SJCRH30 (cell line): ENCODE measurements around the gene CRTC1. TPM values are rescaled to one million over a fixed set of nuclear protein-coding genes. Genes with fewer than 3 reads are reported as not detected.

Source experiments
- DNase-seq, 2 experiments: peaks; one replicate each; pipeline ENCODE4 v3.0.0-alpha.2; 2015 to 2020
- H3K27ac ChIP-seq: fragments of 250-450 bp; sonication (Bioruptor Pico); 2 replicates; pipeline ENCODE4 v1.5.1; 2020; ENCODE audit warnings: mild to moderate bottlenecking, moderate library complexity
- H3K27me3 ChIP-seq: fragments of 250-450 bp; sonication (Bioruptor Pico); 2 replicates; pipeline ENCODE4 v1.5.1; 2020; ENCODE audit warnings: mild to moderate bottlenecking, moderate library complexity
- H3K36me3 ChIP-seq: fragments of 250-450 bp; sonication (Bioruptor Pico); 2 replicates; pipeline ENCODE4 v1.5.1; 2020; ENCODE audit warnings: mild to moderate bottlenecking, moderate library complexity
- H3K4me1 ChIP-seq: fragments of 250-450 bp; sonication (Bioruptor Pico); 2 replicates; pipeline ENCODE4 v1.5.1; 2020; ENCODE audit warnings: mild to moderate bottlenecking, moderate library complexity
- H3K4me3 ChIP-seq: fragments of 250-450 bp; sonication (Bioruptor Pico); 2 replicates; pipeline ENCODE4 v1.5.1; 2020; ENCODE audit warnings: mild to moderate bottlenecking, moderate library complexity
- H3K9me3 ChIP-seq: fragments of 250-450 bp; sonication (Bioruptor Pico); replicated peaks from 2 replicates; pipeline ENCODE4 v1.5.1; 2020; ENCODE audit warnings: mild to moderate bottlenecking, moderate library complexity
- total RNA-seq: library from RNA; depleted of rRNA; stranded (reverse); fragments of >200 nt; shearing (Covaris generic); gene quantifications from 2 replicates; pipeline ENCODE4 v1.2.3, GENCODE V29; 2014

The CRTC1 gene
- total RNA-seq, 1 experiment from 2014 or later = 3.5 TPM

GRCh38 chr19:18783958-18784785, 100.7 kb downstream of the CRTC1 start:
- no peak overlapping the region for H3K27ac ChIP-seq
- H3K4me3 ChIP-seq = no peak overlapping the region
- no peak for DNase-seq
- no peaks in the 10 kb centered on the region for H3K9me3 ChIP-seq
- no peaks in the 10 kb centered on the region for H3K27me3 ChIP-seq
- H3K4me1 ChIP-seq = no peaks in the 10 kb centered on the region
- H3K36me3 ChIP-seq = no peaks in the 10 kb centered on the region

GRCh38 chr19:18784786-18785120, 101.3 kb downstream of the CRTC1 start:
- no peaks in the 10 kb centered on the region for H3K4me1 ChIP-seq
- H3K9me3 ChIP-seq = no peaks in the 10 kb centered on the region
- H3K4me3 ChIP-seq = no peak overlapping the region
- no peaks in the 10 kb centered on the region for H3K27me3 ChIP-seq
- H3K27ac ChIP-seq = no peak overlapping the region
- no peak for DNase-seq
- no peaks in the 10 kb centered on the region for H3K36me3 ChIP-seq

GRCh38 chr19:18785179-18786124, 102.0 kb downstream of the CRTC1 start:
- no peak overlapping the region for H3K4me3 ChIP-seq

GRCh38 chr19:18788529-18789421, 105.3 kb downstream of the CRTC1 start:
- DNase-seq = no peak
- Histone ChIP-seq H3K9me3 (no peaks in the 10 kb centered on the region), H3K27ac (no peak overlapping the region), H3K4me3 (no peak overlapping the region), H3K4me1 (no peaks in the 10 kb centered on the region), H3K36me3 (no peaks in the 10 kb centered on the region), H3K27me3 (peaks cover 10% of the 10 kb centered on the region; the same call in 1 of the 2 replicates)

More at GRCh38 chr19:18785179-18786124, 102.0 kb downstream of the CRTC1 start:
- peak; percentile 64 to 65 for DNase-seq
- H3K9me3 ChIP-seq = no peaks in the 10 kb centered on the region
- H3K36me3 ChIP-seq = no peaks in the 10 kb centered on the region
- no peaks in the 10 kb centered on the region for H3K4me1 ChIP-seq
- no peaks in the 10 kb centered on the region for H3K27me3 ChIP-seq
- no peak overlapping the region for H3K27ac ChIP-seq

GRCh38 chr19:18789422-18789869, 106.0 kb downstream of the CRTC1 start:
- Histone ChIP-seq H3K36me3 (no peaks in the 10 kb centered on the region), H3K27ac (no peak overlapping the region), H3K27me3 (peaks cover 10% of the 10 kb centered on the region; the same call in 1 of the 2 replicates), H3K4me3 (no peak overlapping the region), H3K4me1 (no peaks in the 10 kb centered on the region), H3K9me3 (no peaks in the 10 kb centered on the region)
- DNase-seq = no peak

- Histone ChIP-seq H3K27ac (no peak overlapping the region), H3K27me3 (peaks cover 10% of the 10 kb centered on the region), H3K4me1 (no peaks in the 10 kb centered on the region), H3K4me3 (no peak overlapping the region), H3K36me3 (no peaks in the 10 kb centered on the region), H3K9me3 (no peaks in the 10 kb centered on the region)
- no peak for DNase-seq
Measured at GRCh38 chr19:18789883-18790565, 106.5 kb downstream of the CRTC1 start.

- DNase-seq = no peak
- H3K27me3 ChIP-seq = peaks cover 13% of the 10 kb centered on the region
- no peak within 1 kb of the TSS for H3K27ac ChIP-seq
- no peak within 1 kb of the TSS for H3K4me3 ChIP-seq
- no peaks in the 10 kb centered on the region for H3K4me1 ChIP-seq
- no peaks in the 10 kb centered on the region for H3K9me3 ChIP-seq
- H3K36me3 ChIP-seq = no peaks in the 10 kb centered on the region
Measured at GRCh38 chr19:18790566-18791314, 107.3 kb downstream of the CRTC1 start, which contains the start of gene COMP. COMP (minus strand) TSS chr19:18791305; CDS start chr19:18791269, 36 bp downstream.

- Histone ChIP-seq H3K4me3 (no peak overlapping the region), H3K36me3 (no peaks in the 10 kb centered on the region), H3K4me1 (no peaks in the 10 kb centered on the region), H3K27ac (no peak overlapping the region), H3K27me3 (peaks cover 16% of the 10 kb centered on the region), H3K9me3 (no peaks in the 10 kb centered on the region)
- no peak for DNase-seq
Measured at GRCh38 chr19:18791315-18791678, 107.8 kb downstream of the CRTC1 start.

GRCh38 chr19:18792661-18793060, 109.2 kb downstream of the CRTC1 start:
- DNase-seq = no peak
- no peaks in the 10 kb centered on the region for H3K4me1 ChIP-seq
- no peaks in the 10 kb centered on the region for H3K36me3 ChIP-seq
- H3K27me3 ChIP-seq = peaks cover 23% of the 10 kb centered on the region
- no peak overlapping the region for H3K4me3 ChIP-seq
- no peaks in the 10 kb centered on the region for H3K9me3 ChIP-seq
- no peak overlapping the region for H3K27ac ChIP-seq

GRCh38 chr19:18793144-18794028, 109.9 kb downstream of the CRTC1 start:
- DNase-seq = no peak
- H3K4me3 ChIP-seq = no peak overlapping the region
- no peak overlapping the region for H3K27ac ChIP-seq
- no peaks in the 10 kb centered on the region for H3K36me3 ChIP-seq
- no peaks in the 10 kb centered on the region for H3K4me1 ChIP-seq
- H3K27me3 ChIP-seq = peaks cover 23% of the 10 kb centered on the region
- no peaks in the 10 kb centered on the region for H3K9me3 ChIP-seq

GRCh38 chr19:18794029-18794313, 110.5 kb downstream of the CRTC1 start:
- no peak for DNase-seq
- Histone ChIP-seq H3K27ac (no peak overlapping the region), H3K27me3 (peaks cover 23% of the 10 kb centered on the region), H3K4me1 (no peaks in the 10 kb centered on the region), H3K9me3 (no peaks in the 10 kb centered on the region), H3K4me3 (no peak overlapping the region), H3K36me3 (no peaks in the 10 kb centered on the region)

GRCh38 chr19:18794692-18795091, 111.2 kb downstream of the CRTC1 start:
- Histone ChIP-seq H3K36me3 (no peaks in the 10 kb centered on the region), H3K4me1 (no peaks in the 10 kb centered on the region), H3K27me3 (peaks cover 23% of the 10 kb centered on the region), H3K27ac (no peak overlapping the region), H3K4me3 (no peak overlapping the region), H3K9me3 (no peaks in the 10 kb centered on the region)
- DNase-seq = no peak

GRCh38 chr19:18795540-18795939, 112.1 kb downstream of the CRTC1 start:
- DNase-seq = no peak

More at GRCh38 chr19:18795540-18795939, 112.1 kb downstream of the CRTC1 start:
- Histone ChIP-seq H3K4me3 (no peak overlapping the region), H3K36me3 (no peaks in the 10 kb centered on the region), H3K27ac (no peak overlapping the region), H3K4me1 (no peaks in the 10 kb centered on the region), H3K27me3 (peaks cover 23% of the 10 kb centered on the region), H3K9me3 (no peaks in the 10 kb centered on the region)
